ENCODE measurements around the gene ATG10. TPM values are rescaled to one million over a fixed set of nuclear protein-coding genes. Genes with fewer than 3 reads are reported as not detected.

Gene ATG10
- total and polyA plus RNA-seq, 2 donors (not counting 1 experiment from before 2014, with no cell fraction given) = 1.6 to 11.6 TPM

GRCh38 chr5:82295959-82296531, 324.2 kb downstream of the ATG10 start:
- Histone ChIP-seq H3K27ac (ENCODE audit: low read length in 2 of 2) (no peak overlapping the region), H3K36me3 (replicated peaks in 1 of 2; ENCODE audit: control extremely low read depth in 1 of 2, control insufficient read depth in 1 of 2, extremely low read depth in 1 of 2, insufficient read depth in 2 of 2, low read length in 1 of 2) (no peaks in the 10 kb centered on the region), H3K4me3 (ENCODE audit: control extremely low read depth in 1 of 5, extremely low read depth in 1 of 5, insufficient read depth in 1 of 5, low read depth in 2 of 5, low read length in 4 of 5) (no peak overlapping the region), H3K4me2 (replicated peaks; ENCODE audit: low read depth, low read length, poor library complexity, severe bottlenecking) (no peak overlapping the region), H3K79me2 (ENCODE audit: control insufficient read depth, insufficient read depth, low read length) (no peaks in the 10 kb centered on the region), H3K27me3 (replicated peaks in 1 of 4; ENCODE audit: control extremely low read depth in 1 of 4, control insufficient read depth in 3 of 4, insufficient read depth in 4 of 4, low read length in 3 of 4) (no peaks in the 10 kb centered on the region), H3K9me3 (ENCODE audit: control extremely low read depth in 1 of 3, control insufficient read depth in 2 of 3, insufficient read depth in 1 of 3, low read length in 2 of 3) (no peaks in the 10 kb centered on the region), H3K4me1 (ENCODE audit: control insufficient read depth in 2 of 2, insufficient read depth in 2 of 2, low read length in 2 of 2) (no peaks in the 10 kb centered on the region), H2AFZ (ENCODE audit: insufficient read depth, low read depth, low read length, poor library complexity, severe bottlenecking) (no peak overlapping the region), H3K9ac (ENCODE audit: low read length) (no peak overlapping the region), H4K20me1 (ENCODE audit: control insufficient read depth, insufficient read depth, low read length, poor library complexity, severe bottlenecking) (no peaks in the 10 kb centered on the region)
- H3K27ac Mint-ChIP-seq = no peak overlapping the region
- H3K27me3 Mint-ChIP-seq = no peaks in the 10 kb centered on the region
- ATAC-seq (ENCODE audit: low read depth) (no peak), DNase-seq (no peak)
- WGBS (ENCODE audit: insufficient coverage) = no CpG with 5 or more reads among the region's 2 CpGs
- POLR2A ChIA-PET = no interaction called here
- no peaks in the 10 kb centered on the region for H3K4me1 Mint-ChIP-seq
- intact Hi-C loops (cut with micrococcal nuclease) = no loop called here
- H3K9me3 Mint-ChIP-seq (ENCODE audit: insufficient read depth) = no peaks in the 10 kb centered on the region
- no peak for TF ChIP-seq EZH2 (IDR thresholded peaks at IDR 0.05; ENCODE audit: borderline replicate concordance, insufficient read depth, low read depth, low read length, poor library complexity, severe bottlenecking)
- TF ChIP-seq, protein P1, sequence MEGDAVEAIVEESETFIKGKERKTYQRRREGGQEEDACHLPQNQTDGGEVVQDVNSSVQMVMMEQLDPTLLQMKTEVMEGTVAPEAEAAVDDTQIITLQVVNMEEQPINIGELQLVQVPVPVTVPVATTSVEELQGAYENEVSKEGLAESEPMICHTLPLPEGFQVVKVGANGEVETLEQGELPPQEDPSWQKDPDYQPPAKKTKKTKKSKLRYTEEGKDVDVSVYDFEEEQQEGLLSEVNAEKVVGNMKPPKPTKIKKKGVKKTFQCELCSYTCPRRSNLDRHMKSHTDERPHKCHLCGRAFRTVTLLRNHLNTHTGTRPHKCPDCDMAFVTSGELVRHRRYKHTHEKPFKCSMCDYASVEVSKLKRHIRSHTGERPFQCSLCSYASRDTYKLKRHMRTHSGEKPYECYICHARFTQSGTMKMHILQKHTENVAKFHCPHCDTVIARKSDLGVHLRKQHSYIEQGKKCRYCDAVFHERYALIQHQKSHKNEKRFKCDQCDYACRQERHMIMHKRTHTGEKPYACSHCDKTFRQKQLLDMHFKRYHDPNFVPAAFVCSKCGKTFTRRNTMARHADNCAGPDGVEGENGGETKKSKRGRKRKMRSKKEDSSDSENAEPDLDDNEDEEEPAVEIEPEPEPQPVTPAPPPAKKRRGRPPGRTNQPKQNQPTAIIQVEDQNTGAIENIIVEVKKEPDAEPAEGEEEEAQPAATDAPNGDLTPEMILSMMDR (IDR thresholded peaks at IDR 0.05) = no peak
- CTCF ChIA-PET = interaction anchor here (0.5 kb wide), 1 partner anchor 12 kb away, joined by 3 read pairs; no protein-coding TSS in a partner anchor
- no peak overlapping the region for H3K4me3 Mint-ChIP-seq

DNA sequence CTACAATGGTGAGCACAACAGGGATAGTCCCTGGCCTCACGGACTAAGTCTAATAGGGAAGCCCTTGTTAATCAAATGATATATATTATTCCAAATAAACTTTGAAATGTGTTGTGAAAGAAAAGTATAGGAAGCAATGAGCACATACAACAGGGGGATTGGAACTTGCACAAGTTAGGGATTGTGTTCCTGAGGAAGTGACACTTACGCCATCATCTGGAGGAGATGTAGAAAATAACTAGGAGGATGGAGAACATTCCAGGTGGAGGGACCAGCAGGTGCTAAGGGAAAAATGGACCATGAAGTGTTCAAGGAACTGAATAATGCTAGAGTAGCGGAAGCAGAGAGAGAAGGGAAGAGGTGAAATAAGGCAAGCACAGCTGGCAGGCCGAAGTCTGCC, 325.1 kb downstream of the ATG10 start:
- Histone ChIP-seq H3K4me1 (ENCODE audit: control insufficient read depth in 2 of 2, insufficient read depth in 2 of 2, low read length in 2 of 2) (no peaks in the 10 kb centered on the region), H4K20me1 (ENCODE audit: control insufficient read depth, insufficient read depth, low read length, poor library complexity, severe bottlenecking) (no peaks in the 10 kb centered on the region), H3K79me2 (ENCODE audit: control insufficient read depth, insufficient read depth, low read length) (no peaks in the 10 kb centered on the region), H3K4me3 (ENCODE audit: control extremely low read depth in 1 of 5, extremely low read depth in 1 of 5, insufficient read depth in 1 of 5, low read depth in 2 of 5, low read length in 4 of 5) (no peak overlapping the region), H3K36me3 (replicated peaks in 1 of 2; ENCODE audit: control extremely low read depth in 1 of 2, control insufficient read depth in 1 of 2, extremely low read depth in 1 of 2, insufficient read depth in 2 of 2, low read length in 1 of 2) (no peaks in the 10 kb centered on the region), H2AFZ (ENCODE audit: insufficient read depth, low read depth, low read length, poor library complexity, severe bottlenecking) (no peak overlapping the region), H3K9me3 (ENCODE audit: control extremely low read depth in 1 of 3, control insufficient read depth in 2 of 3, insufficient read depth in 1 of 3, low read length in 2 of 3) (no peaks in the 10 kb centered on the region), H3K27ac (ENCODE audit: low read length in 2 of 2) (no peak overlapping the region), H3K27me3 (replicated peaks in 1 of 4; ENCODE audit: control extremely low read depth in 1 of 4, control insufficient read depth in 3 of 4, insufficient read depth in 4 of 4, low read length in 3 of 4) (no peaks in the 10 kb centered on the region), H3K9ac (ENCODE audit: low read length) (no peak overlapping the region), H3K4me2 (replicated peaks; ENCODE audit: low read depth, low read length, poor library complexity, severe bottlenecking) (no peak overlapping the region)
- ChIA-PET CTCF (no interaction called here), POLR2A (no interaction called here)
- Mint-ChIP-seq H3K4me3 (no peak overlapping the region), H3K27ac (no peak overlapping the region), H3K9me3 (ENCODE audit: insufficient read depth) (no peaks in the 10 kb centered on the region), H3K27me3 (no peaks in the 10 kb centered on the region), H3K4me1 (no peaks in the 10 kb centered on the region)
- no peak for DNase-seq
- intact Hi-C loops (cut with micrococcal nuclease) = no loop called here
- ATAC-seq (ENCODE audit: low read depth) = no peak
- WGBS (ENCODE audit: insufficient coverage) = 100% methylated on average over 3 of the region's 4 CpGs
- TF ChIP-seq, protein P1 (IDR thresholded peaks at IDR 0.05) = no peak
- no peak for TF ChIP-seq EZH2 (IDR thresholded peaks at IDR 0.05; ENCODE audit: borderline replicate concordance, insufficient read depth, low read depth, low read length, poor library complexity, severe bottlenecking)
